ENCODE results near the gene GPR22. TPM values are rescaled to one million over a fixed set of nuclear protein-coding genes. Genes with fewer than 3 reads are reported as not detected.
A peak's percentile ranks its signal among the peaks of the same experiment; 100 is the strongest.

Gene GPR22
- total RNA-seq, 1 experiment from 2014 or later: not detected

DNA sequence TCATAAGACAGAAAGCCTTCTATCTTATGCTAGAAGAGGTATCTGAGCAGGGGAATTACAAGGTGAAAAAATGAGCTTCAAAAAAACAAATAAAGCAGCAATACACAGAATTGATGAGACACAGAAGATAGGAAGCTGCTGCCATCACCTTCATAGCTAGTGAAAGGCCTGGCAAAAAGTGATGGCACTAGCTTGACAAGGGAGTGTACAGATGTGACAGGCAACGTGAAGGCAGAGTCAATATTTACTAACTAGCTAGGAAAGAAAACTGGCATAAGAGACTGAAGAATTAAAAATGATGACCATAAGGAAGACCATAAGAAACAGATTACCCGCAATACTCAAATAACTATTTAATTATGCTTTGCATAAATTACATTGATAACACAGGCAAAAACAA is 9.4 kb downstream of the GPR22 start:
- DNase-seq (ENCODE audit: low read depth): no peak

DNA sequence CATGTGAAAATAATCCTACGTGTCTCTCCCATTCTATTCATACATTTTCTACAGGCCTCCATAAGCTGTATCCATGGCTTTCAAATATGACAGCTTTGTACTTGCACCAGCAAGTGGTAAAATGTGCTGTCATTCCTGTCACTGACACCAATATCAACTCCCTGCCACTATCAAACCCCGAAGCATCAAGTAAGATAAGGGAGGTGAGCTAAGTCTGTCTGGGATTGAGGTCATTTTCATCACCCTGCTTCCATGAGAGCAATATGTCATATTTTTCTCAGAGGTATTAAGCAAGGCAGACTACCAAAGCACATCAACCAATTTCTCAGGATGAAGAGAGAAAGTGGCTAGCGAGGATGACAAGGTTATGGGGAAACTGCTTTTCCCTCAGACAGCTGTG is 11.1 kb downstream of the GPR22 start:
- DNase-seq (ENCODE audit: low read depth): no peak

DNA sequence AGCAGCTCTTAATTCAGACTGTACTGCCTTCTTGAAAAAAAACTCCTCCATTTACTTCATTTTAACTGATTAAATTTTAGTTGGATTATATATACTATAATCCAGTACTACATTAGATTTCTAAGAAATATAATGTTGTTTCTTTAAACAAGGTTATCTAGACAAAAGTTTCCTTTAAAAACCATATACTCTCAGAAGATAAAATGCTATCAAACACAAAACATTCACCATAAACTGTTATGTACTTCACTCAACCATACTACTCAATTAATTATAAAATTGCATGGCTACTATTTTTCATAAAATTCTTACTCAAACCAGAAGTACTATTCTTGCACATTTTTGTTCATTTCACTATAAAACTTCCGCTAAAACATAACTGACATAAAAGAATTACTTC is 12.7 kb downstream of the GPR22 start:
- no peak for DNase-seq (ENCODE audit: low read depth)

DNA sequence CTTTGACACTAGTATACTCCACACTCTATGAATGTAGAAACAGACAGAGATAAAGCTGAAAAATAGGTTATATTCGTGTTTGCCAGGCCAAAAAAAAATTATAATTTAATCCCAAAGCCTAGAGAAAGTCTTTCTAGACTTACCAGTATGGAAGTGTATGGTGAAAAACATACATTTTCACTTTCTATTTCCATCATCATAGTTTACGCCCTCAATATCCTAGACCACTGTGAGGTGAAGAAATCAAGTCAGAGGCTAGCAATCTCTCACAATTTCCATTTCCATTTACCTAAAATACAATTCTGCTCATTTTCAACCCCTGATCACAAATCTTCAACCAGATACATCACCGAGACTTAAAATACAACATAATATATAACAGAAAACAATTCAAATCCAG is 16.2 kb downstream of the GPR22 start:
- no peak for DNase-seq (ENCODE audit: low read depth)

DNA sequence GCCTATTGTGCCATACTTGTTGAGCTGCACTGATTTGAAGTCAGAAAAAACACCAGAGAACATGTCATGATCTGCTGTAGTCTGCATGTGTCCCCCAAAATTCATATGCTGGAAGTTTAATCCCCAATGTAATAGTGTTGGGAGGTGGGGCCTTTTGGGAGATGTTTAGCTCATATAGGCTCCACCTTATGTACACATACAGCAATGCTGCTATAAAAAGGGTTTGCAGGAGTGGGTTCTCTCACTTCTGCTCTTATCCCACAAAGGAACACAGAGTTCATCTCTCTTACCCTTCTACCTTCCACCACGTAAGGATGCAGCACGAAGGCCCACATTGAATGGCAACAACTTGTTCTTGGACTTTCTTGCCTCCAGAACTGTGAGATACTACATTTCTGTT is 23.0 kb downstream of the GPR22 start:
- no peak for DNase-seq (ENCODE audit: low read depth)

DNA sequence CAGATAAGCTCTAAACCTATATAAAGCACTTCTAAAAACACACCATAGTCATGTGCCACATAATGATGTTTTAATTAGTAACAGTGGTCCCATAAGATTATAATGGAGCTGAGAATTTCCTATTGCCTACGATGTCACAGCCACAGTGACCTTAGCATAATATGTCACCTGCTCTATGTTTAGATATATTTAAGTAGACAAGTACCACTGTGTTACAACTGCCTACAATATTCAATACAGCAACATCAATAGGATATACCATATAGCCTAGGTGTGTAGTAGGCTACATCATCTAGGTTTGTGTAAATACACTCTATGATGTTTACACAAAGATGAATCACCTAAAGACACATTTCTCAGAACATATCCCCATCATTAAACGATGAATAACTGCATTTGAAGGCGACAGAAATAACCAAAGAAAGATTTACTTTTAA is 24.5 kb downstream of the GPR22 start:
- DNase-seq (ENCODE audit: low read depth): no peak

DNA sequence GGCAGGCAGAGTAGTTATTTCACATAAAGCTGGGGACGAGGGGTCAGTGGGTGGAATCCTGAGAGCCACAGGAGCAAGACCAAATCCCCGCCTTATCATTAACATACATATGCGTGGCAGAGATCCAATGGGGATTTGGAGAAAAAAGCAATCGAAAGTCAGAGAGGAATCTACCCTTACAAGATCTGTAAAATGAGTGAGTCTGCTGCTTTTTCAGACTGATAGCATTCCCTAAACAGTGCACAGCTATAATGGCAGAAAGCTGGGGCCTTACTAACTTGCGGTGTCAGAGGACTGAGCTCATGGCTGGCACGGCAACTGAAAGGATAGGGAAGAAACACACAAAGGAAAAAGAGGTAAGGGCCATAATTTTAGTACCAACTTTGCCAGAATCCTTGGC is 25.0 kb downstream of the GPR22 start:
- DNase-seq (ENCODE audit: low read depth): no peak

DNA sequence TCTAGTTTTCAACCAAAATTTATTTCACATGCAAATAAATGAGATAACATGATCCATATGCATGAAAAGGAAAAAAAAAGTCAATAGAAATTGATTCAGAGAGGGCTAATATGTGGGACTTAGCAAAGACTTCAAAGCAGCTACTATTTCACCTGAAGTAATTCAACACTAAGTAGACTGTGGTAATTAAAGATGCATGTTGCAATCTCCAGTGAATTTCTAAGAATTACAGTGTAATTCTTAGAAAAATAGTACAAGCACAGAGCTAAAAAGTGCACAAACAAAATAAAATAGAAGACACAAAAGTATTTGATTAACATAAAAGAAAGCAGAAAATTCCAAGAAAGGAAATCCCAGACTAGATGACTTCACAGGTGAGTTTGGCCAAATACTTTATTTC is 25.7 kb downstream of the GPR22 start:
- DNase-seq (ENCODE audit: low read depth): no peak

DNA sequence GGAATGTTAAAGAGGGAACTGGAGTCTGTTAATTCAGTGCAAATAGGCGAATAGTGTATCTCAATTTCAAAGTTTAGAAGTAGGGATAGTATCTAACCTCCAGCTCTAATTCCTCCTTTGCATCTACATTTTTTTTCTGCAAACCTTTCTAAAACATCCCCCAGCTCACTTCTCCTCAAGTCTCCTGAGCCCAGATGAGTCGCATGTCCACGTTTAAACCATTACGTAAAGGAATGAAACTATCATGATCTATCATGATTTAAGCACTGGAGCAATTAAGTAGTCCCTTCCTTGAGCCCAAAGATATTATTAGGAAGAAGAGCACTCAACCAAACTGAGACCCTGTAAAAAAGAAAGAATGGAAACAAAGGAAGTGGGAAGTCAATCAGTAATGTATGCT is 29.9 kb downstream of the GPR22 start:
- no peak for DNase-seq (ENCODE audit: low read depth)

DNA sequence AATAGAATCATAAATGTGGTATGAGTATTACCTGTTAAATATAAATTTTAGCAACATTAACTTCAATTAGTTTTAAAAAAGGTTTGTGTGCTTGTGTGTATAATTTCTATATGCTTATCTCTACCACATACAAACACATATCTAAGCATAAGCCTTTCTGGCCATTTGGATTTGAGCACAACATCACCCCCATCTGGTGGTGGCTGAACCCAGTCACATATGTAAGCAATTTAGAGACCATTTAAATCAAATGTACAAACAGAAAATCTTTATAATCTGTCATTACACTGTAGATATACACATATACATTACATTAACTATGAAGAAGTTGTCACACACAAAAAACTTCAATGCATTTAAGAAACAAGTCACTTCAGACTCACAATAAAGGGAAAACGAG is 31.7 kb downstream of the GPR22 start:
- DNase-seq (ENCODE audit: low read depth): peak; percentile 42

DNA sequence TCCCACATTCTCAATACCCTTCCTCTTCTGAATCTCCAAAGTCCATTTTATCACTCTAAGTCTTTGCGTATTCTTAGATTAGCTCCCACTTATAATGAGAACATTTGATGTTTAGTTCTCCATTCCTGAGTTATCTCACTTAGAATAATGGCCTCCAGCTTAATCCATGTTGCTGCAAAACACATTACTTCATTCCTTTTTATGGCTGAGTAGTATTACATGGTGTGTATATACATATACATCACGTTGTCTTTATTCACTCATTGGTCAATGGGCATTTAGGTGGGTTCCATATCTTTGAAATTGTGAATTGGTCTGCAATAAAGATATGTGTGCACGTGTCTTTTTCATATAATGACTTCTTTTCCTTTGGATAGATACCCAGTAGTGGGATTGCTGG is 32.3 kb downstream of the GPR22 start:
- DNase-seq (ENCODE audit: low read depth): no peak

DNA sequence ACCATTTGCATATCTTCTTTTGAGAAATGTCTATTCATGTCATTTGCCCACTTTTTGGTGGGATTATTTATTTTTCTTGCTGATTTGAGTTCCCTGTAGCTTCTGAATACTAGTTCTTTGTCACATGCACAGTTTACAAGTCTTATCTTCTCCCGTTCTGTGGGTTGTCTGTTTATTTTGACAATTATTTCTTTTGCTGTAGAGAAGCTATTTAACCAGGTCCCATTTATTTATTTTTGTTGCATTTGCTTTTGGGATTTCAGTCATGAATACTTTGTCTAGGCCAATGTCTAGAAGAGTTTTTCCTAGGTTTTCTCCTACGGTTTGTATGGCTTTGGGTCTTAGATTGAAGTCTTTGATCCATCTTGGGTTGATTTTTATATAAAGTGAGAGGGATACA is 32.9 kb downstream of the GPR22 start:
- DNase-seq (ENCODE audit: low read depth): no peak

DNA sequence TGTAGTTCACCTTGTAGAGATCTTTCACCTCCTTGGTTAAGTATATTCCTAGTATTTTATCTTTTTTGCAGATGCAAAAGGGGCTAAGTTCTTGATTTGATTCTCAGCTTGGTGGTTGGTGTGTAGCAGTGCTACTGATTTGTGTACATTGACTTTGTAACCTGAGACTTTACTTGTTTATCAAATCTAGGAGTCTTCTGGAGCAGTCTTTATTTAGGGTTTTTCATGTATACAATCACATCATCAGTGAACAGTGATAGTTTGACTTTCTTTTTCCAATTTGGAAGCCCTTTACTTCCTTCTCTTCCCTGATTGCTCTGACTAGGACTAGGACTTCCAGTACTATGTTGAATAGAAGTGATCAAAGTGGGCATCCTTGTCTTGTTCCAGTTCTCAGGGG is 33.8 kb downstream of the GPR22 start:
- no peak for DNase-seq (ENCODE audit: low read depth)

DNA sequence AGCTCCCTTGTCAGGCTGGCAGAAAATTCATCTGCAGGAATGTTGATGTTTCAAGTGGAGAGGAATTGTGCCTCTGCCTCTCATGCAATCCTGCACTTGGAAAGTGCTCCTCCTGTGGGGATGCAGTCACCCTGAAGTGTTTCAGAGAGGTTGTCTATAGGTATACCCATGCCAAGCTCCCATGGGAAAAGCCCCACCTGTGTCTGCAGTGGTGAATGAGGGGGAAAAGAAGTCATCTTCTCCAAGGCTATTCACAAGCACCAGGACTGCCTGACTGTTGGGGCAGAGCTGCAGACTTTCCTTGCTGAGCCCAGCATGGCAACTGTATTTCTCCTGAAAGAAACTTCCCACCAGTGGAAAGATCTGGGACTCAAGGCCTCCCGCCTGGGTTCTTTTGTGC is 35.5 kb downstream of the GPR22 start:
- no peak for DNase-seq (ENCODE audit: low read depth)

DNA sequence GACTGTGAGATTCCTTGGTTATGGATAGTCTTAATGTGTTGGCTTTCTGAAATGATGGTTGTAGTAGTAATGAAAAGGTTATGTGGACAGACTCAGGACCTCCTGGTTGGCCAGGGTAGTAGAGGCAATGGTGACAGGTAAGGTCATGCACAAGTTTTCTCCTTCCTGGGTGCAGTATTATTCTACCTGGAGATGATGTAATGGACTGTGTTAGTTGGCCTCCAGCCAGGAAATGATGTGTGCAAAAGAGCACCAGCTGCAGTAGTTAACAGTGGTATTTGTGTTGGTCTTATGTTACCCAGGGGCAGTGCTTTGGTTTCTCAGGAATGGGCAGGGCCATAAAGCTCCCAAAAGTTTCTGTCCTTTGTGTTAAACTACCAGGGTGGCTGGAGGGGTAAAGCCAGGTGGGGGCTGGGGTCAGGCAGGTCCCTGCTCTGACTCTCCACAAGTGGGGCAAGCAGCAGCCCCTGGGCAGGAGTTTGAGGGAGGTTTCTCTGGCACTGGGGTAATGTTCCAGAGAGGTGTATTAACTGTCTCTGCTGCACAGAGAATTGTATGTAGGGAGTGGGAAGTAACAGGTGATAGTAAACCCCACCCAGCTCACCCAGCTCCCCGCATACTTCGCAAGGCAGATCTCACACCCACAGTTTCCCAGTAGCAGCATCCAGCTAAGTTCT is 36.3 kb downstream of the GPR22 start:
- peak; percentile 38 for DNase-seq (ENCODE audit: low read depth)

DNA sequence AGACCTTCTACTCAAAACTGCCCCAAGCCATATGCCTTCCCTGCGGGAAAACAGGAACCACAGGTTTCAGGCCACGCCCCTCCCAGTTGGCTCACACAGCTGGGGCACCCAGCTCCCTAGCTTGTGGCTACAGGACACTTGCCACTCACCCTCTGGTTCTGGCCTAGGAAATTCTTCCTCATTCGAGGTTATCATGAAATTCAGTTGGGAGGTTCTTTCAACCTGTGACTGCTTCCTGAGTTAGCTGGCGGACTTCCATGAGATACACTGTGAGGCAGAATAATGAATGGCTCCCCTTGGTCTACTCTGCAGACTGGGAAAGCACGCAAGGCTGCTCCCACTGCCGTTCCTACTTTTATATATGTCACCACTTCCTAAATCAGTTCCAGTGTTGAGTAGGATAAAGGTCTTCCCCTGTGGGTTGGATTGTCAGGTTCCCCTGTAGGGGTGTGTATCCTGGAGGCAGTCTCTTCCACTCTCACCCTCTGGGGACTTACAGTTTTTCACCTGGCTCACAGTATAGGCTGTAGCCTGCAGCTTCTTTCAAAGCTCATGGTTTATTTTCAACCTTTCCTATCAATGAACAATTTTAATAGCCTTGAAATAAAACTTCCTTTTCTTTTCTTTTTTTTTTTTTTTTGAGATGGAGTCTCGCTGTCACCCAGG is 37.0 kb downstream of the GPR22 start:
- peak; percentile 19 for DNase-seq (ENCODE audit: low read depth)

Other genes with a start within 250 kb of the GPR22 start
- gene COG5, start 93.9 kb downstream of the GPR22 start, total RNA-seq (2014; rRNA removed): 31.1 and 41.0 TPM in 2 replicates
- 13.9 and 17.8 TPM in 2 replicates for gene DUS4L, start 93.9 kb downstream of the GPR22 start, total RNA-seq (2014; rRNA removed)
- 214 and 242 TPM in 2 replicates for gene BCAP29, start 110.2 kb downstream of the GPR22 start, total RNA-seq (2014; rRNA removed)
- 34.8 and 59.2 TPM in 2 replicates for gene SLC26A4, start 190.8 kb downstream of the GPR22 start, total RNA-seq (2014; rRNA removed)